GM12878 (cell line): Measurements from ENCODE around the gene NSDHL. TPM values are rescaled to one million over a fixed set of nuclear protein-coding genes. Genes with fewer than 3 reads are reported as not detected.

Experiments used
- ATAC-seq: fragments of 200-7000 bp; cut with Tn5 transposase; 3 replicates; pipeline ENCODE4 v1.9.1; 2020; ENCODE audit warnings: mild to moderate bottlenecking, moderate library complexity
- BruUV-seq: library from RNA; stranded (reverse); fragments of 400-500 nt; replicated peaks from 2 replicates; lab custom pipeline; 2021; lab: Mats Ljungman, UMichigan
- CTCF ChIA-PET: fragments of 300-600 bp; sonication (Branson Sonifier 250); formaldehyde crosslinking; extraction: SDS; loops from one replicate; lab custom pipeline; 2021; ENCODE audit warnings: inconsistent platforms; lab: Yijun Ruan, JAX
- POLR2A ChIA-PET: fragments of 350-600 bp; formaldehyde crosslinking; extraction: SDS; loops from one replicate; lab custom pipeline; 2021; ENCODE audit warnings: inconsistent platforms; lab: Charles Lee
- RAD21 ChIA-PET: fragments of 300-600 bp; sonication (Branson Sonifier 250); formaldehyde crosslinking; loops from one replicate; lab custom pipeline; 2023; ENCODE audit warnings: antibody characterized with exemption; ENCODE audit not compliant: unreplicated experiment; lab: Charles Lee
- SMC1A ChIA-PET: fragments of 300-600 bp; sonication (Branson Sonifier 250); formaldehyde crosslinking; loops from one replicate; lab custom pipeline; 2023; ENCODE audit not compliant: unreplicated experiment, uncharacterized antibody; lab: Charles Lee
- DNase-seq: peaks from one replicate; pipeline ENCODE4 v3.0.0-alpha.2; 2011; ENCODE audit warnings: low read depth, low spot score
- FAIRE-seq: peaks from 3 replicates; lab custom pipeline; 2011; peaks lifted over from hg19 to GRCh38; lab: Jason Lieb, UNC
- H2AFZ ChIP-seq: 2 replicates; pipeline ENCODE4 v1.6.0; 2011; ENCODE audit warnings: low read depth, low read length, control low read depth; ENCODE audit not compliant: control insufficient read depth
- H3K27ac ChIP-seq: 2 replicates; pipeline ENCODE4 v1.5.1; 2011; ENCODE audit warnings: control low read depth; ENCODE audit not compliant: control insufficient read depth, insufficient read depth
- H3K27me3 ChIP-seq, 2 experiments: replicated peaks in 1 of 2; 2 replicates each; pipeline versions ENCODE4 v1.6.0 to v1.6.1; 2011; ENCODE audit warnings: low read length in 1 of 2; ENCODE audit not compliant: control insufficient read depth in 2 of 2, insufficient read depth in 2 of 2
- H3K36me3 ChIP-seq, 2 experiments: 2 replicates each; pipeline ENCODE4 v1.5.1; 2011; ENCODE audit warnings: low read length in 1 of 2; ENCODE audit not compliant: control insufficient read depth in 2 of 2, insufficient read depth in 2 of 2
- H3K4me1 ChIP-seq: 2 replicates; pipeline ENCODE4 v1.6.1; 2011; ENCODE audit warnings: mild to moderate bottlenecking, low read length, moderate library complexity, mixed read lengths; ENCODE audit not compliant: control insufficient read depth, insufficient read depth
- H3K4me2 ChIP-seq: 2 replicates; pipeline ENCODE4 v1.6.0; 2011; ENCODE audit warnings: control low read depth; ENCODE audit not compliant: control insufficient read depth, insufficient read depth
- H3K4me3 ChIP-seq: fragments of 200-600 bp; sonication (generic); 2 replicates; pipeline ENCODE4 v1.5.1; 2016
- H3K79me2 ChIP-seq: 2 replicates; pipeline ENCODE4 v1.6.0; 2011; ENCODE audit warnings: low read length; ENCODE audit not compliant: control insufficient read depth, insufficient read depth
- H3K9ac ChIP-seq: 2 replicates; pipeline ENCODE4 v1.8.0; 2011; ENCODE audit warnings: low read length, control low read depth, mixed read lengths; ENCODE audit not compliant: control insufficient read depth, insufficient read depth
- H3K9me3 ChIP-seq: replicated peaks from 3 replicates; pipeline ENCODE4 v1.5.1; 2011; ENCODE audit warnings: mild to moderate bottlenecking, low read length; ENCODE audit not compliant: control insufficient read depth, insufficient read depth
- H4K20me1 ChIP-seq: 2 replicates; pipeline ENCODE4 v1.6.0; 2011; ENCODE audit not compliant: control insufficient read depth, insufficient read depth
- CEBPB ChIP-seq, 2 experiments: fragments of 150-350 bp in 1 of 2; IDR thresholded peaks; 2 replicates each; pipeline ENCODE4 v1.6.1; 2012 to 2014; ENCODE audit warnings: low read depth in 2 of 2, low read length in 2 of 2, borderline replicate concordance in 1 of 2, inconsistent platforms in 1 of 2
- CHD4 ChIP-seq: fragments of 200-600 bp; sonication (generic); IDR thresholded peaks from 2 replicates; pipeline ENCODE4 v1.6.1; 2016; ENCODE audit warnings: mild to moderate bottlenecking
- HDGF ChIP-seq: fragments of 450-650 bp; IDR thresholded peaks from 2 replicates; pipeline ENCODE4 v1.6.1; 2016; ENCODE audit warnings: antibody characterized with exemption
- KLF5 ChIP-seq: fragments of 450-650 bp; IDR thresholded peaks from 2 replicates; pipeline ENCODE4 v1.6.1; 2014; ENCODE audit warnings: mild to moderate bottlenecking; ENCODE audit not compliant: partially characterized antibody
- NR2C2 ChIP-seq: IDR thresholded peaks from 2 replicates; pipeline ENCODE4 v1.6.1; 2011; ENCODE audit warnings: borderline replicate concordance, low read depth; ENCODE audit not compliant: control insufficient read depth, insufficient read length
- NR2F1 ChIP-seq: fragments of 450-650 bp; conservative IDR thresholded peaks from 2 replicates; pipeline ENCODE4 v1.6.1; 2017; ENCODE audit warnings: mild to moderate bottlenecking
- POLR2A ChIP-seq: IDR thresholded peaks from 2 replicates; pipeline ENCODE4 v1.6.1; 2011; ENCODE audit warnings: low read depth, mild to moderate bottlenecking, low read length
- POLR2AphosphoS2 ChIP-seq: IDR thresholded peaks from 2 replicates; pipeline ENCODE4 v1.6.1; 2011; ENCODE audit warnings: low read depth, mild to moderate bottlenecking, low read length, improper control_type of control experiment, moderate library complexity
- POU2F2 ChIP-seq: IDR thresholded peaks from 3 replicates; pipeline ENCODE4 v1.6.1; 2011; ENCODE audit warnings: low read depth, mild to moderate bottlenecking, low read length, borderline replicate concordance
- PRDM15 ChIP-seq: fragments of 450-650 bp; formaldehyde crosslinking; IDR thresholded peaks from 2 replicates; pipeline ENCODE4 v1.4.0; 2020; ENCODE audit warnings: mild to moderate bottlenecking, moderate library complexity
- RCOR1 ChIP-seq: conservative IDR thresholded peaks from 2 replicates; pipeline ENCODE4 v1.6.1; 2012; ENCODE audit warnings: low read depth, low read length, improper control_type of control experiment
- SMAD5 ChIP-seq: IDR thresholded peaks from 2 replicates; pipeline ENCODE4 v1.6.1; 2016; ENCODE audit warnings: antibody characterized with exemption, low read depth
- SPI1 ChIP-seq: IDR thresholded peaks from 2 replicates; pipeline ENCODE4 v1.6.1; 2011; ENCODE audit warnings: low read depth, mild to moderate bottlenecking, low read length, moderate library complexity, borderline replicate concordance; ENCODE audit not compliant: insufficient read depth
- ZNF217 ChIP-seq: fragments of 450-650 bp; IDR thresholded peaks from 2 replicates; pipeline ENCODE4 v1.6.1; 2017; ENCODE audit warnings: antibody characterized with exemption, mild to moderate bottlenecking
- ZNF274 ChIP-seq: IDR thresholded peaks from one replicate; pipeline ENCODE4 v1.8.0; 2011; ENCODE audit not compliant: insufficient read length, insufficient read depth
- WGBS: methylation state at CpG from one replicate; pipeline ENCODE4 v1.1.6; 2016; ENCODE audit warnings: low lambda C conversion rate; ENCODE audit not compliant: insufficient replicate concordance, insufficient coverage; ENCODE audit errors: missing lambda C conversion rate; 5-methylcytosine and 5-hydroxymethylcytosine counted together
- in situ Hi-C: fragments of 300-500 bp; cut with MboI; formaldehyde crosslinking; loops from 9 replicates; pipeline ENCODE4 v1.14.3; 2018; ENCODE audit warnings: mixed read lengths
- intact Hi-C: fragments of 100-400 bp; cut with micrococcal nuclease; formaldehyde crosslinking; loops from one replicate; pipeline ENCODE4 v1.14.2; 2022; ENCODE audit not compliant: unreplicated experiment
- polyA plus RNA-seq, 11 experiments: library from polyadenylated mRNA; depleted of rRNA in 4 of 11; unstranded in 6 of 11; stranded (reverse) in 5 of 11; fragments of >200 nt; fragmentation: Nextera tagmentation in 4 of 11; fragmentation: Illumina TruSeq in 1 of 11; extraction: Ambion mirVana in 4 of 11; extraction: Trizol in 1 of 11; gene quantifications; 1 replicate in 1 of 11; 2 replicates in 10 of 11; pipeline versions ENCODE4 v1.2.1 to v1.2.3, GENCODE V29; 2011 to 2016; ENCODE audit warnings: inconsistent platforms in 2 of 11, missing spikeins in 2 of 11, low read depth in 1 of 11
- total RNA-seq, 4 experiments: library from RNA; depleted of rRNA in 3 of 4; stranded (reverse); fragments of >200 nt in 3 of 4; fragmentation: Illumina TruSeq in 1 of 4; extraction: Trizol in 1 of 4; gene quantifications; 2 replicates each; pipeline versions ENCODE4 v1.2.1 to v1.2.3, GENCODE V29; 2013 to 2021
- TF ChIP-seq, protein P1 (sequence below): IDR thresholded peaks from 2 replicates; pipeline ENCODE4 v1.6.1; 2011; ENCODE audit warnings: low read depth, low read length, improper control_type of control experiment, borderline replicate concordance
- TF ChIP-seq, protein P2 (sequence below), 3 experiments: IDR thresholded peaks in 2 of 3; conservative IDR thresholded peaks in 1 of 3; 2 replicates each; pipeline ENCODE4 v1.5.1; 2011; ENCODE audit warnings: low read depth in 3 of 3, low read length in 3 of 3, mild to moderate bottlenecking in 3 of 3, control low read depth in 2 of 3, moderate library complexity in 2 of 3, inconsistent platforms in 1 of 3, mixed read lengths in 1 of 3; ENCODE audit not compliant: control insufficient read depth in 2 of 3, insufficient read depth in 1 of 3; ENCODE audit errors: extremely low read depth in 1 of 3

Gene NSDHL
- total and polyA plus RNA-seq, 10 of the 15 experiments (the other 5 are each of a cell fraction or from before 2014, with no cell fraction given), result 16.9 to 37.1 (median 26.9) TPM

- ChIA-PET SMC1A (no interaction called here), POLR2A (interaction anchor here (1.0 kb wide), 1 partner anchor 9 kb away, joined by 3 read pairs; no protein-coding TSS in a partner anchor), CTCF (no interaction called here)
- Histone ChIP-seq H4K20me1 (no peaks in the 10 kb centered on the region), H3K4me3 (no peak overlapping the region), H3K79me2 (no peaks in the 10 kb centered on the region), H3K36me3 (peaks cover 2 to 3% of the 10 kb centered on the region in 2 experiments; a peak in 2 of 4 replicates), H3K4me1 (no peaks in the 10 kb centered on the region), H3K27ac (no peak overlapping the region), H3K27me3 (no peaks in the 10 kb centered on the region), H3K9ac (no peak overlapping the region)
- in situ Hi-C loops, result no loop called here
- ATAC-seq (no peak), DNase-seq (no peak)
- intact Hi-C loops, result no loop called here
- TF ChIP-seq, protein P1, sequence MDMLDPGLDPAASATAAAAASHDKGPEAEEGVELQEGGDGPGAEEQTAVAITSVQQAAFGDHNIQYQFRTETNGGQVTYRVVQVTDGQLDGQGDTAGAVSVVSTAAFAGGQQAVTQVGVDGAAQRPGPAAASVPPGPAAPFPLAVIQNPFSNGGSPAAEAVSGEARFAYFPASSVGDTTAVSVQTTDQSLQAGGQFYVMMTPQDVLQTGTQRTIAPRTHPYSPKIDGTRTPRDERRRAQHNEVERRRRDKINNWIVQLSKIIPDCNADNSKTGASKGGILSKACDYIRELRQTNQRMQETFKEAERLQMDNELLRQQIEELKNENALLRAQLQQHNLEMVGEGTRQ, result no peak
- TF ChIP-seq RCOR1, result no peak
- TF ChIP-seq HDGF, result no peak
- TF ChIP-seq SMAD5, result no peak
- no peak for TF ChIP-seq ZNF217
- TF ChIP-seq, protein P2, sequence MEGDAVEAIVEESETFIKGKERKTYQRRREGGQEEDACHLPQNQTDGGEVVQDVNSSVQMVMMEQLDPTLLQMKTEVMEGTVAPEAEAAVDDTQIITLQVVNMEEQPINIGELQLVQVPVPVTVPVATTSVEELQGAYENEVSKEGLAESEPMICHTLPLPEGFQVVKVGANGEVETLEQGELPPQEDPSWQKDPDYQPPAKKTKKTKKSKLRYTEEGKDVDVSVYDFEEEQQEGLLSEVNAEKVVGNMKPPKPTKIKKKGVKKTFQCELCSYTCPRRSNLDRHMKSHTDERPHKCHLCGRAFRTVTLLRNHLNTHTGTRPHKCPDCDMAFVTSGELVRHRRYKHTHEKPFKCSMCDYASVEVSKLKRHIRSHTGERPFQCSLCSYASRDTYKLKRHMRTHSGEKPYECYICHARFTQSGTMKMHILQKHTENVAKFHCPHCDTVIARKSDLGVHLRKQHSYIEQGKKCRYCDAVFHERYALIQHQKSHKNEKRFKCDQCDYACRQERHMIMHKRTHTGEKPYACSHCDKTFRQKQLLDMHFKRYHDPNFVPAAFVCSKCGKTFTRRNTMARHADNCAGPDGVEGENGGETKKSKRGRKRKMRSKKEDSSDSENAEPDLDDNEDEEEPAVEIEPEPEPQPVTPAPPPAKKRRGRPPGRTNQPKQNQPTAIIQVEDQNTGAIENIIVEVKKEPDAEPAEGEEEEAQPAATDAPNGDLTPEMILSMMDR (IDR thresholded peaks at IDR 0.05 in 2 of 3, conservative IDR thresholded peaks at IDR 0.05 in 1 of 3; ENCODE audit: control insufficient read depth in 2 of 3, extremely low read depth in 1 of 3, insufficient read depth in 1 of 3, low read depth in 3 of 3, low read length in 3 of 3), result no peak
- no peak for TF ChIP-seq NR2C2
- TF ChIP-seq NR2F1, result no peak
- TF ChIP-seq CHD4, result no peak
- TF ChIP-seq SPI1, result no peak
- TF ChIP-seq PRDM15 (CRISPR knock-in tag), result no peak
- TF ChIP-seq POLR2A, result no peak
- TF ChIP-seq POU2F2, result no peak
- no peak for TF ChIP-seq POLR2AphosphoS2
- no peak for TF ChIP-seq ZNF274
- no peak for TF ChIP-seq KLF5
- TF ChIP-seq CEBPB (IDR thresholded peaks at IDR 0.05; ENCODE audit: borderline replicate concordance in 1 of 2, low read depth in 2 of 2, low read length in 2 of 2), result no peak
- TF ChIP-seq, all 136 proteins: peak for 0
- H3K9me3 ChIP-seq, result no peaks in the 10 kb centered on the region
- 32% methylated on average over 2 of the region's 2 CpGs for WGBS
- no peak overlapping the region for H3K4me2 ChIP-seq
- RAD21 ChIA-PET, result no interaction called here
- no peak overlapping the region for H2AFZ ChIP-seq
- FAIRE-seq, result no peak
- no TSS peak for BruUV-seq
These were observed 19.6 kb downstream of the NSDHL start for GRCh38 chrX:152850465-152850864.
